NCI-H1694 (cell line): Measurements from ENCODE around the gene USP49.
"Not testable (repeated sequence)": the region's sequence is repeated elsewhere in the genome, so short reads cannot be mapped to it uniquely, and the experiment has no call there.

Experiments used
- DNase-seq: peaks from one replicate; lab custom pipeline; 2025; lab: John Stamatoyannopoulos, UW

The USP49 gene

GRCh38 chr6:41895300-41896233 lies at the start of gene USP49:
Gene USP49, minus strand, starts transcription at chr6:41895375. Its CDS starts 88,392 bp downstream, at chr6:41806983.
- peak; percentile 72 for DNase-seq

DNA sequence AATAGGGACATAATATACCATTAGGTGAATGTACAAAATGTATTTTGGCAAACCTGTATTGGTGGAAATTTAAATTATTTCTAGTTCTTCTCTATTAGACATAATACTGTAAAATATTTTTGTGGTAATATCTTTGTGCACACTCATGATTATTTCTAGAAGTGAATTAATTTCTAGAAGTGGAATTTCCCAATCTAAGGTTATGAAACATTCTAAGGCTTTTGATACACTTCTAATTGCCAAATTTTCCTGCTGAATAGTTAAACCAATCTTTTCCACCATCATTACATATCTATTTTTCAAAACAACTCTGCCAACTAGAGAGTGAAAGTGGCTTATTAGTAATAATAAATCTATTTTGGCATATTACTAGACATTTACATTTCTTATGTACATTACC lies 48.3 kb upstream of the USP49 start:
- DNase-seq: no peak

DNA sequence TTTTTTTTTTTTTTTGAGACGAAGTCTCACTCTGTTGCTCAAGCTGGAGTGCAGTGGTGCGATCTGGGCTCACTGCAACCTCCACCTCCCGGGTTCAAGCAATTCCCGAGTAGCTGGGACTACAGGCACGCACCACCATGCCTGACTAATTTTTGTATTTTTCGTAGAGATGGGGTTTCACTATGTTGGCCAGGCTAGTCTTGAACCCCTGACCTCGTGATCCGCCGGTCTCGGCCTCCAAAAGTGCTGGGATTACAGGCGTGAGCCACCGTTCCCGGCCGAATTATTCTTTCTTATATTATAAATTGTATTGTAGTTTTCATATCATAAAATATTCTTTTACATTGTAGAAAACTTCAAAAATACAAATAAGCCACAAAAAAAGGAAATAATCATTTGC lies 47.7 kb upstream of the USP49 start:
- DNase-seq: not testable (repeated sequence)

- DNase-seq: no peak
These were observed 47.1 kb upstream of the USP49 start for GRCh38 chr6:41942067-41942851.

- DNase-seq: peak; percentile 35
These were observed 46.3 kb upstream of the USP49 start, which contains the start of gene CCND3 for GRCh38 chr6:41941280-41942066. Gene CCND3, minus strand, starts transcription at chr6:41941808. Its CDS starts 159 bp downstream, at chr6:41941649.

- no peak for DNase-seq
These were observed 45.6 kb upstream of the USP49 start for GRCh38 chr6:41940759-41941279.

DNA sequence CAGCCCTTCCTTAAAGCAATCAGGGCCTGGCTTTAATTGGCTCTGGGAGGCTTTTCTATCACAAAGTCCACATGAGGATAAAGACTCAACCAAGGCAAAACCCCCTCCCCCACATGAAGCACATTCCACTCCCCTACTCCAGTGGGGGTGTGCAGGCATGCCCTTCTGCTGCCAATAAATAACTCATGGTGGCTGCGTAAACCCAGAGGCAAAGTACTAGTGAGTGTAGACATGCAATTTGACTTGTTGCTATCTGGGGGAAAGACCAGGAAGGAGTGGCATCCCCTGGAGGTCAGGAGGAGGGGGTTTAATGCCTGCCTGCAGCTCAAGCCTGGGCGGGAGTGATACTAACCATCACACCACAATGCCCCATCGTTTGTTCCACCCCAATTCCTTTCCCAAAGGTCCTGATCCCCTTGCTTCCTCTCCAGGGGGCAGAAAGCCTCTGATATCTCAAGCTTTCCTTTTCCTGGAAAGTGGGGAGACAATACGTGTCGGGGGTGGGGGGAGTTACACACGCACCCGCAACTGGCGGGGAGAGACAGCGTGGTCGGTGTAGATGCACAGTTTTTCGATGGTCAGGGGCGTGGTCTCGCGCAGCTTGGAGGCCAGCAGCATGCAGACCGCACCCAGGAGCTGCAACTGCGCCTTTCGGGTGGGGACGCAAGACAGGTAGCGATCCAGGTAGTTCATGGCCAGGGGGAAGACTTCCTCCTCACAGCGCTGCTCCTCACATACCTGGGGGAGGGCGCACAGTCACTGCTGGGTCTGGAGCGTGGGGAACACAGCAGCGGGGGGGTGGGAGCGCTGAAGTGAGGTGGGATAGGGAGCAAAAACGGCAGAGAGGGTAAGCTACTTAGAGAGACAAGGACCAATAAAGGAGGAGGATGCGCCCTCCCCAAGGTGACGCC lies 44.9 kb upstream of the USP49 start:
- DNase-seq: no peak

GRCh38 chr6:41939176-41939847 lies 44.1 kb upstream of the USP49 start:
- no peak for DNase-seq

DNA sequence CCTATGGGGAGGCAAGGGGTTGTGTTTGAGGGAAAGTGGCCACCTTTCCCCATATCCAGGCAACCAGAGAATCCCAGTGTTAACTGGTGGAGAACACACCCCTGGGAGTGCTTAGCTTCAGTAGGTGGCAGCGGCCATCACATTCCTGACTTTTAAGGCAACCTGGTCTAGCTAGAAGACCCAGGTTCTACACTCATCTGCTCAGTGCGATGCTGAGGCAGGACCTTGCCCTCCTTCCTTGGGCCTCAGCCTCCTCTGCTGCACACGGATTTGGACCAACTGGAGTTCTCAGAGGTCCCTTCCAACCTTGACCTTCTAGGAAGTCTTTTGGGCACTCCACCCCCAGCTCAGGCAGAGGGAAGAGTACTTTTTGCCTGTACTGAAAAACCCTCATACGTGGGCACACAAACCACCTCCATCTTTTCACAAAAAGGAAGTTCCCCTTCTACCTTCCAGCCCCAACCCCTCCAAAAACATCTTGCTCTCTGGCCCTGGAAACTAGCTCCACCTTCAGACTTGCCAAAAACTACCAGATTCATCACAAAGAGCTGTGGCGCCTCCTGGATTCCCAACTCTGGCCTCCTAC lies 43.5 kb upstream of the USP49 start:
- no peak for DNase-seq

DNA sequence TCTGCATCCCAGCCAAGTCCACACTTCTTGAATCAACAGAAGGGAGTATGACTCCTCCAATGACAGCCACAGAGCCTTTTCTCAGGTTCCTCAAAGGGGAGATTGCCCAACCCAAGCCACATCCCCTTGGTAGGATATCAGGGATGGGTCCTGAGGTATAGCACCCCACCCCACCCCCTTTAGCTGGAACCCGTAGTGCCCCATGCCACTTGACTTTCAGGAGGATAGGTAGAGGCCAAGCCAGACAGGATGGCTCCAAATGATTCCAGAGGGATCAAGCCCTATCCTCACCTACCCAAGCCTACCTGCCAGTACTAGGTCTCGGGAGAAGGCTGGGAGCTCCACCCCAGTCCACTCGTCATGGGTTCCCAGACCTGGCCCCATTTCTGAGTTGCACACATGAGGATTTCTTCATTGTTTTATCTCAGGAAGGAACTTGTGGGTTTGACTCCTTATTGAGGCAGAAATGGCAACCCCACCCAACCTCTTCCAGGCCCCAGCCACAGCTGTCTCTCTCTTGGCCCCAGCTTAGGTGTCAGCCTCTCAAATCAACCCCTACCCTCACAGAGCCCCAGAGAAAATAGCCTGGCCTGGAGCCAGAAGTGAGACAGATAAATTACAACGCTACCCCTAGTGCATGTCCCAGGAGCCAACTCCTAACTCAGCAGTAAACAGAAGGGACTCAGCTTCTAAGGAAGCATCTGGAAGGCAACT lies 42.8 kb upstream of the USP49 start:
- DNase-seq: no peak

GRCh38 chr6:41937472-41937860 lies 42.3 kb upstream of the USP49 start:
- DNase-seq: no peak

GRCh38 chr6:41936073-41936837 lies 41.1 kb upstream of the USP49 start:
- DNase-seq: peak; percentile 32

- DNase-seq: no peak
These were observed 40.5 kb upstream of the USP49 start for GRCh38 chr6:41935685-41936072.

DNA sequence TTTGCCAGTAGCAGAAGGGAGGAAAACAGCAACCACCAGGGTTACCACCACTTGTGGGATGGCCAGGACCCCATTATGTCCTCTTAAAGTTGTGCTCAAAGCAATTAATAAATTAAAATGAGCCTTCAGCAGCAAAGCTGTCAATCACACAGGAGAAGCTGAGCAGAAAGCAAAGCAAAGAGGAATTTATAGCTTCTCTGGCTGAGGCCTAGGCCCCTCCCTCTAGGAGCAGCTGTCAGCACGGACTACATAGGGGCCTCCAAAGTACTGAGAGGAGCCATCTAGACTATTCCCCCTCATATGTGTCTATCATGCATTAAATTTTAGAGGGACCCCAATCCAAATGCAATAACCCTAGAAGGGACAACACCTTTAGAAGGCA lies 40.0 kb upstream of the USP49 start:
- DNase-seq: no peak

DNA sequence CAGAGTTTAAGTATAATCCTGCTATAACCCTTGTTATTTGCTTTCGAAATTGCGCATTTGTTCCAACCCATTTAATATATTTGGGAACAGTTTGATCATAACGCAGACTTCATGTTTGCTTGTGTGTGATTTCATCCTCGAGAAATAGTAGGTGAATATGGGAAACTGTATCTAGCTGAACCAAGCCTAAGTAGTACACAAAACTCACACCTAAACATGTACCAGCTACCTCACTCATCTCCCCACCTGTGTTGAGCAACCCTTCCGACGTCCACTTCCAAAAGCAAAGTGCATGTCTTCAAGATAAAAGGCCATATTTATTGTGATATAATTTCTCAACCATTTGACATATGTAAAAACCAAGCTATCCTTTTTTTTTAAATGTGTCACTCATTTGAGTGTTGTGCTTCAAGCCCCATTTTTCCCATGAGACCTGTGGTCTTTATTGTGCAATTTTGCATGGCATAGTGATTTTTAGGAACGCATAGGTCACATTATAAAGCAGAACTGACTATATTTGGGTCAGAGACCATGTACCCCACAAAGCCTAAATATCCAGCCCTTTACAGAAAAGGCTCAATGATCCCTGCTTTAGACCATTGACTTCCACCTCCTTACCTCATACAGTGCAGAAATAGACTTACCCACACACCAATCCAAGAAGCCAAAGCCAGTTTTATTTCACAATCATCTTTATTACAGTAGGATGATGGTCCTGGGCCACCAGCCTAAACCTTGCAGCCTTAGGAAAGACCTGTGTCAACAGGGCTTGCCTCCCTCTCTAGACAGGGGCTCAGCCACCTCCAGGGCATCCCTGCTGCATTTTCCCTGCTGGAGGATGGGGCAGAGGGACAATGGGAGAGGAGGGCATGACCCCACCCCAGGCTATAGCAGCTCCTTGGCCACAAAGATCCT lies 39.4 kb upstream of the USP49 start:
- DNase-seq: no peak

- no peak for DNase-seq
These were observed 37.2 kb upstream of the USP49 start for GRCh38 chr6:41932378-41932777.

DNA sequence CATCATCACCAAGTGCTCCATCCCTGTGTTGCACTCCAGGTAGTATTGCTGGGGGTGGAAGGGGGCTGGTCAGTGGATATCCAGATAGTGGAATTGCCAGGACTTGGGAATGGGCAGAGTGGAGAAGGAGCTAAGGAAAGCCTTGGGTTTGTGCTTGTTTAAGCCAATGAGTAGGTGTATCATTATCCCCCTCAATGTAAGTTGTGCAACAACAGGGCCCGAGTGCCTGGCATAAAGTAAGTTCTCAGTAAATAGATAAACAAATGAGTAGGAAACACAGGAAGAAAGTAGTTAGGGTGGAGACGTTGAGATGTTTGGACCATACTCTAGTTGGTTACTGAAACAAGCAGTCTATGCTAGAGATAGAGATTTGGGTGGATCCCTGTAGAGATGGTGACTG lies 36.6 kb upstream of the USP49 start:
- no peak for DNase-seq
